ENCODE data around the gene NCAPD3. TPM values are rescaled to one million over a fixed set of nuclear protein-coding genes. Genes with fewer than 3 reads are reported as not detected.

NCAPD3 gene
- total RNA-seq, 1 donor from 2014 or later, result 21.7 TPM

GRCh38 chr11:134164490-134165370 lies 59.0 kb downstream of the NCAPD3 start:
- Mint-ChIP-seq H3K27me3 (ENCODE audit: unreplicated experiment) (no peaks in the 10 kb centered on the region), H3K4me1 (ENCODE audit: unreplicated experiment) (no peaks in the 10 kb centered on the region), H3K4me3 (ENCODE audit: unreplicated experiment) (no peak overlapping the region), H3K36me3 (ENCODE audit: unreplicated experiment) (peaks cover 35% of the 10 kb centered on the region), H3K9me3 (ENCODE audit: unreplicated experiment) (no peaks in the 10 kb centered on the region), H3K27ac (ENCODE audit: unreplicated experiment) (no peak overlapping the region)
- DNase-seq (ENCODE audit: extremely low spot score, unreplicated experiment), result peak; percentile 68
- TF ChIP-seq, protein P1, sequence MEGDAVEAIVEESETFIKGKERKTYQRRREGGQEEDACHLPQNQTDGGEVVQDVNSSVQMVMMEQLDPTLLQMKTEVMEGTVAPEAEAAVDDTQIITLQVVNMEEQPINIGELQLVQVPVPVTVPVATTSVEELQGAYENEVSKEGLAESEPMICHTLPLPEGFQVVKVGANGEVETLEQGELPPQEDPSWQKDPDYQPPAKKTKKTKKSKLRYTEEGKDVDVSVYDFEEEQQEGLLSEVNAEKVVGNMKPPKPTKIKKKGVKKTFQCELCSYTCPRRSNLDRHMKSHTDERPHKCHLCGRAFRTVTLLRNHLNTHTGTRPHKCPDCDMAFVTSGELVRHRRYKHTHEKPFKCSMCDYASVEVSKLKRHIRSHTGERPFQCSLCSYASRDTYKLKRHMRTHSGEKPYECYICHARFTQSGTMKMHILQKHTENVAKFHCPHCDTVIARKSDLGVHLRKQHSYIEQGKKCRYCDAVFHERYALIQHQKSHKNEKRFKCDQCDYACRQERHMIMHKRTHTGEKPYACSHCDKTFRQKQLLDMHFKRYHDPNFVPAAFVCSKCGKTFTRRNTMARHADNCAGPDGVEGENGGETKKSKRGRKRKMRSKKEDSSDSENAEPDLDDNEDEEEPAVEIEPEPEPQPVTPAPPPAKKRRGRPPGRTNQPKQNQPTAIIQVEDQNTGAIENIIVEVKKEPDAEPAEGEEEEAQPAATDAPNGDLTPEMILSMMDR (IDR thresholded peaks at IDR 0.05), result no peak

DNA sequence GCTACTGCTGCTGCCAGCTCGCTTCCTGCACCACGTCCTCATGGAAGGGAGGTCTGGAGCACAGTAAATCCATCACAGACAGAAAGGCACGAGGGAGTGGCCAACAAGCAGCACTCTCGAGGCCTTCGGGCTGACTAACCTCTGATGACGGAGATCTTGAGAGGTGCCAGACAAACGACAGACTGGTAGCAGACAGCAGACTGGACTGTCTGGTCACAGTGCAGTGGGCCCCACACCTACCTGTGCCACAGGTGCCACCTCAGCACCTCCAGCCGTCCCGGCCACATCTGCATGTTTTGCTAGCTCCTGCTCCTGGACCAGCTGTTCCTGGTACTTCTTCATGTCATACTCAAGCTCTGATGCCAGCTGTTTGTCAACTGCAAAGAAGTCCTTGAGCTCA lies 64.1 kb downstream of the NCAPD3 start:
- DNase-seq (ENCODE audit: extremely low spot score, unreplicated experiment), result peak; percentile 78
- TF ChIP-seq, protein P1 (IDR thresholded peaks at IDR 0.05), result no peak
- Mint-ChIP-seq H3K4me3 (ENCODE audit: unreplicated experiment) (no peak overlapping the region), H3K4me1 (ENCODE audit: unreplicated experiment) (no peaks in the 10 kb centered on the region), H3K9me3 (ENCODE audit: unreplicated experiment) (no peaks in the 10 kb centered on the region), H3K27me3 (ENCODE audit: unreplicated experiment) (no peaks in the 10 kb centered on the region), H3K36me3 (ENCODE audit: unreplicated experiment) (peaks cover 43% of the 10 kb centered on the region), H3K27ac (ENCODE audit: unreplicated experiment) (no peak overlapping the region)

GRCh38 chr11:134158023-134158422 lies 65.7 kb downstream of the NCAPD3 start:
- peak; percentile 63 for DNase-seq (ENCODE audit: extremely low spot score, unreplicated experiment)
- Mint-ChIP-seq H3K9me3 (ENCODE audit: unreplicated experiment) (no peaks in the 10 kb centered on the region), H3K27ac (ENCODE audit: unreplicated experiment) (no peak overlapping the region), H3K4me3 (ENCODE audit: unreplicated experiment) (no peak overlapping the region), H3K36me3 (ENCODE audit: unreplicated experiment) (peaks cover 40% of the 10 kb centered on the region), H3K27me3 (ENCODE audit: unreplicated experiment) (no peaks in the 10 kb centered on the region), H3K4me1 (ENCODE audit: unreplicated experiment) (no peaks in the 10 kb centered on the region)
- TF ChIP-seq, protein P1 (IDR thresholded peaks at IDR 0.05), result no peak

DNA sequence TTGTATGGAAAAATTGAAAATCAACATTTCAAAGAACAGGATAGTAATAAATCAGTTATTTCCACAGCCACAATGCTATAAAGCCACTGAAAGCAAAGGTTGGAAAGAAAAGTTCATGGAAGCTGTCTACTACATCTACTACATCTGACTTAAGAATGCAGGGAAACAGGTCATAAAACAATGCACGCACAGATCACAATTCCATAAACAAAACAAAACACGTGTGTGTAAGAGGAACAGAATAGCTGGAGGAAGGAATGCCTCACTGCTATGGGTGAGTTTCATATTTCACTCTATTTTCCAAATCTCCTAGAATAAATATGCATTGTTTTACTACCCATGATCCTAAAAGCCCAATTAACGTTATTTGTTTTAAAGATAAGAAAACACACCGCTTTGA lies 66.3 kb downstream of the NCAPD3 start:
- H3K4me1 Mint-ChIP-seq (ENCODE audit: unreplicated experiment), result no peaks in the 10 kb centered on the region
- no peaks in the 10 kb centered on the region for H3K9me3 Mint-ChIP-seq (ENCODE audit: unreplicated experiment)
- TF ChIP-seq, protein P1 (IDR thresholded peaks at IDR 0.05), result no peak
- H3K4me3 Mint-ChIP-seq (ENCODE audit: unreplicated experiment), result no peak overlapping the region
- H3K27me3 Mint-ChIP-seq (ENCODE audit: unreplicated experiment), result no peaks in the 10 kb centered on the region
- no peak overlapping the region for H3K27ac Mint-ChIP-seq (ENCODE audit: unreplicated experiment)
- H3K36me3 Mint-ChIP-seq (ENCODE audit: unreplicated experiment), result peaks cover 40% of the 10 kb centered on the region
- no peak for DNase-seq (ENCODE audit: extremely low spot score, unreplicated experiment)
